GM12801 (cell line): ENCODE results near the gene SLC4A2.

ENCODE experiments used
- TF ChIP-seq, protein P1 (sequence below): IDR thresholded peaks from one replicate; pipeline ENCODE4 v1.5.1; 2011; ENCODE audit warnings: control low read depth; ENCODE audit not compliant: insufficient read length; ENCODE audit errors: extremely low read depth

SLC4A2 gene

DNA sequence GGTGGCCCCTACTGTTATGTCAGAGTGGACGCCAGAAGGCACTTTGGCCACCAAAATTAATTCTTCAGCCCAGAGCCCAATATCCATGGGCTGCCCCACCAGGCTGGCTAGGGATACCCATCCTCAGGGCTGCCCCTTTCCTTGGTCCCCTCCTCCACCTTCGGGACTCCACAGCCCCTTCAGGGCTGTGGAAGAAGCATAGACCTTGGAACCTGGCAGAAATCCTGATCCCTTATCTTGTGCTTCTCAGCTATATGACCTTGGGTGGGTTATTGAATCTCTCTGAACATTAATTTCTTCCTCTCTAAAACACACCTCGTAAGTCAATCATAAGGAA is 24.4 kb downstream of the SLC4A2 start:
- TF ChIP-seq, protein P1, sequence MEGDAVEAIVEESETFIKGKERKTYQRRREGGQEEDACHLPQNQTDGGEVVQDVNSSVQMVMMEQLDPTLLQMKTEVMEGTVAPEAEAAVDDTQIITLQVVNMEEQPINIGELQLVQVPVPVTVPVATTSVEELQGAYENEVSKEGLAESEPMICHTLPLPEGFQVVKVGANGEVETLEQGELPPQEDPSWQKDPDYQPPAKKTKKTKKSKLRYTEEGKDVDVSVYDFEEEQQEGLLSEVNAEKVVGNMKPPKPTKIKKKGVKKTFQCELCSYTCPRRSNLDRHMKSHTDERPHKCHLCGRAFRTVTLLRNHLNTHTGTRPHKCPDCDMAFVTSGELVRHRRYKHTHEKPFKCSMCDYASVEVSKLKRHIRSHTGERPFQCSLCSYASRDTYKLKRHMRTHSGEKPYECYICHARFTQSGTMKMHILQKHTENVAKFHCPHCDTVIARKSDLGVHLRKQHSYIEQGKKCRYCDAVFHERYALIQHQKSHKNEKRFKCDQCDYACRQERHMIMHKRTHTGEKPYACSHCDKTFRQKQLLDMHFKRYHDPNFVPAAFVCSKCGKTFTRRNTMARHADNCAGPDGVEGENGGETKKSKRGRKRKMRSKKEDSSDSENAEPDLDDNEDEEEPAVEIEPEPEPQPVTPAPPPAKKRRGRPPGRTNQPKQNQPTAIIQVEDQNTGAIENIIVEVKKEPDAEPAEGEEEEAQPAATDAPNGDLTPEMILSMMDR = no peak

DNA sequence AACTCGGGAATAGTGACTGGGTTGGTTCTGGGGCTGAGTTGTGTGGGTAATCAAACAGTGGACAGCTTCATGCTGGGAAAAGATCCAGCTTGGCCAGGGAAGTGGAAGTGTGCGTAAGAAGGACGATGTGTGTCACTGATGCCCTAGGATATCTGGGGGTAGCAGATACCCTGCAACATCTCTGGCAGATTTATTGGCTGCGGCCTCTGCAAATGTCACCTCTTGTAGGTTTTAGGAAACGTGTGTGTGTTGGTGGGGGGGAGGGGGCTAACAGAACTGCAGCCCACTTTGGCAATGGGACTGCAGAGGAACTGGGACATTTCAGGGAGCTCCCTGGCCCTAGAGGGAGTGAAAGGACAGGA is 25.9 kb downstream of the SLC4A2 start:
- TF ChIP-seq, protein P1 = no peak

DNA sequence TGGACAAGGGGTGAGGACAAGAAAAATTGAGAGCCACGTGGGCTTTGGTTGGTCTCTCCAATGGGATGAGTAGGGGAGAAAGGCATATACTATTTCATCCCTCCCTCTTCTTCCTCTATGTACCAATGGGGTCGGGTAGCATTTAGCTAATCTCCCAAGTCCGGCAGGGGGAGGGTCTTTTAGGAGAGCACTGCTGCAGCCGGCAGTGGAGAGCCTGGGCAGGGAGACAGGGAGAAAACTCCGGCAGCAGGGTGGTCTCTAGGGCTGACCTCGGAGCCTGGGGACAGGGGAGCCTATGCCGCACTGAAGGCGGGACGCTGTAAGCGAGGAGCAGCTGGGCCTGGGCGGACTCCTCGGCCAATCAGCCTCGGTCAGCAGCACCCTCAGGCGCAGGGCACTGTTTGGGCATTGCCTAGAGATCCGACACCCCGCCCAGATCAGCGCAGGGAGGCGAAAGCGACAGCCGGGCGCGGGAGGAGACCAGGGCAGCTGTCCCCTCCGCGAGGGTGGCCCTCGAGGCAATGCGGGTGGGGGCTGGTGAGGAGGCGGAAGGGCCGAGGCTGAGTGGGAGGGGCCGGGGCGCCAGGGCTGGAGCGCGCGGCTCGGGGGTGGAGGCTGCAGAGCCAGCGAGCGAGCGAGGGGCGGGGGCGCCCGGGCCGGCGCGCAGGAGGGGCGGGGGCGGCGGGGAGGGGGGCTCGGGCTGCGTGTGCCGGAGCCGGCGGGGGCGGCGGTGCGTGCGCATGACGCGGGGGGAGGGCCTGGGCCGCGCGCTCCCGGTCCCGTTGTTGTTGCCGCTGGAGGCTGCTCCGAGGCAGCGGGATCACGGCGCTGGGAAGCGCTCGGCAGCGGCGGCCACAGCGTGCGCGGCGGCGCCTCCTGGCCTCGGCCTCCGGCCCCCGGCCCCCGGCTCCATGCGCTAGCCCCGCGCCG is 26.6 kb downstream of the SLC4A2 start, which contains the start of gene AGAP3:
AGAP3 (plus strand) TSS at position 785 of the 930 bp plus-strand sequence. CDS start 267 bp downstream, outside the sequence.
- TF ChIP-seq, protein P1 = no peak

DNA sequence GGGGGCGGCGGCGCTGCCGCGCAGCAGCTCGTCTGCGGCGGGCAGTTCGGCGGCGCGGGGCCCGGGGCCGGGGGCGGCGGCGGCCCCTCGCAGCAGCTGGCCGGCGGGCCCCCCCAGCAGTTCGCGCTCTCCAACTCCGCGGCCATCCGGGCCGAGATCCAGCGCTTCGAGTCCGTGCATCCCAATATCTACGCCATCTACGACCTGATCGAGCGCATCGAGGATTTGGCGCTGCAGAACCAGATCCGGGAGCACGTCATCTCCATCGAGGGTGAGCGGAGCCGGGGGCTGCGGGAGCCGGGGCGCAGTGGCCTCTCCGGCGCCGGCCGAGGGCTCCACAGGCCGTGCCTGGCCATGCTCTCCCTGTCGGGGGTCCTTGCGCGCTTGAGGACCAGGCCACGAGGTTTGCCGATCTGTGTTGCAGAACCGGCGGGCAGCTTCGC is 27.4 kb downstream of the SLC4A2 start:
- TF ChIP-seq, protein P1 = no peak

DNA sequence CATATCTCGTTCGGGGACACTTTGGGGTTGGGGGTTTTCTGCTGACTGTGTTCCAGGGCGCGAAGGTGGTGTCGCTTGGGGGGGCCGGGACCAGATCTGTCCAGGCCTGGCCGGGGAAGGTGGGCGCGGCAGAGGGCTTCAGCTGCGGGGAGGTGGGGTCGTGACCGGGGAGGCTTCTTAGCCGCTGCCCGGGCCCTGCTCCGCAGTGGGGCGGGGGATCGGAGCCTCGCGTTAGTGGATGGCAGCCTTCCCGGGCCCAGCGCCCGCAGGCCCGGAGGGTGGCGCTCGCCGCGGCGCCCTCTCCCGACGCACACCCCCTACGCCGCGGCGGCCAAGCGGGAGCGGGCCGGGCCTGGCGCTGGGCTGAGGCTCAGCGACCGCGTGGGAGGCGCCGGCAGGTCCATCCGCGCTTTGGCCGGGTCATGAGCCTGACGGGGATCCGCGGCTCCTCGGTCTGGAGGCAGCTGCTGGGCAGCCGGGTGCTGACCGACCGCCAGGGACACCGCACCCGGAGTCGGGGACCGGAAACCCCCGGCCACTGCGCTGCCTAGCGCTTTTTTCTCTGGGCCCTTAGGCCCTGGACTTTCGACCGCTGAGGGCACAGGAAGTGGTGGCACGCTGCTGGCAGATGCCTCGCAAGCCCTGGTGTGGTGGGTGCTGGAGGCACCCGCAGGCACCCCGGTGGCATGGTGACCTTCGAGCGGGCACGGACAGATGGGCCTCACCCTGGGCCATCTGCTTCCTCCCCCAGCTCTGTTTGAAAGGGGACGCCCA is 28.0 kb downstream of the SLC4A2 start:
- TF ChIP-seq, protein P1 = no peak

DNA sequence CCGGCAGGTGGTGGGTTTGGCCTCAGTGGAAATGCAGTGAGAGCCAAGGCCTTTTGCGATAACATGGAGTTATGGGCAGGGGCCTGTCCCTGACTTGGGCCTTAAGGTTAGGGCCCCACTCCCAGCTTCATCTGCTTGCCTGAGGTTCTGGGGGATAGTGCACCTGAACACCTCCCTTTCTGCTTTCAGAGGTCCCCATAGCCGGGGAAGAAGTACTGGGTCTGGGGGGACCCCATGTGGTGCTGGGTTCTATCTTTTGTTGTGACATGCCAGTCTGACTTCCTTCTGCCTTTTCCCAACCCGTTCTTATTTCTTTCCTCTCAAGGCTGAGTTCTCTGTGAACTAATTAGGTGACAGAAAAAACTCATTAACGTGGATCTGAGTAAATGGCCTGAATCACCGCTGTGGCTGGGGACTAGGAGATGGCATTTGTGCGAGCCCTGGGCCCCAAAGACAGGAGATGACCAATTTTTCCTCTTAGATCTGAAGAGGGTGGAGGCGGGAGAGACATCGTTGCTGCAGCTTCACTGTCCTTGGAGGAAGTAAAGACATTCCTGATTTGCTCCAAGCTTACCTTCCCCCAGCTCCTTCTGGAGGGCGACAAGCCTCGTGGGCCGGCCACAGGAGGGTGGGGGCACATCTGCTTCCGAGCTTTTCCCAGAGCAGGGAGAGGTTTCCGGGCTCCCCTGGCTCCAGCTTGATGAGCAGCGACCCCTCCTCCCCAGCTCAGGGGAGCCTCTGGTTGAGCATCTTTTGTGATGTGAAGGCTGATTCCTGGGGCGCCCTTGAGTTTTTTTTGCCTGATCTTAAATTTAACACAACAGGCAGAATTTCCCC is 28.8 kb downstream of the SLC4A2 start:
- TF ChIP-seq, protein P1 = no peak
